ENCODE results near the gene CISH. TPM values are rescaled to one million over a fixed set of nuclear protein-coding genes. Genes with fewer than 3 reads are reported as not detected.
A peak's percentile ranks its signal among the peaks of the same experiment; 100 is the strongest.

Gene CISH
- total and polyA plus RNA-seq, 9 of the 15 experiments (the other 6 are each of a cell fraction or from before 2014, with no cell fraction given): 1.7 to 47.7 (median 18.3) TPM

- TF ChIP-seq RERE (CRISPR knock-in tag; IDR thresholded peaks at IDR 0.05; ENCODE audit: borderline replicate concordance) (no peak), SMARCB1 (IDR thresholded peaks at IDR 0.05; ENCODE audit: insufficient read length, low read depth) (no peak), MYBL2 (IDR thresholded peaks at IDR 0.05; ENCODE audit: low read depth) (no peak), MYBL2 (CRISPR knock-in tag; IDR thresholded peaks at IDR 0.05; ENCODE audit: borderline replicate concordance) (no peak), SUPT5H (IDR thresholded peaks at IDR 0.05) (peak; percentile 82), MBD2 (IDR thresholded peaks at IDR 0.05; ENCODE audit: borderline replicate concordance, low read depth) (peak; percentile 58; the same call in 1 of the 2 replicates), FOXK1 (CRISPR knock-in tag; IDR thresholded peaks at IDR 0.05; ENCODE audit: borderline replicate concordance) (no peak), ZNF395 (CRISPR knock-in tag; IDR thresholded peaks at IDR 0.05) (no peak), ELF1 (tag; IDR thresholded peaks at IDR 0.05) (peak; percentile 93), ATF4 (CRISPR knock-in tag; IDR thresholded peaks at IDR 0.05) (no peak), ZC3H8 (IDR thresholded peaks at IDR 0.05) (no peak), EZH2 (IDR thresholded peaks at IDR 0.05; ENCODE audit: borderline replicate concordance, low read depth, low read length) (no peak), JUN (IDR thresholded peaks at IDR 0.05; ENCODE audit: borderline replicate concordance, low read depth, low read length) (no peak), JUN (CRISPR knock-in tag; IDR thresholded peaks at IDR 0.05; ENCODE audit: borderline replicate concordance) (no peak), ZNF830 (CRISPR knock-in tag; IDR thresholded peaks at IDR 0.05) (no peak; the same call in 1 of the 2 replicates), TCF7L2 (IDR thresholded peaks at IDR 0.05; ENCODE audit: low read depth, low read length) (no peak), E2F5 (CRISPR knock-in tag; IDR thresholded peaks at IDR 0.05) (no peak), DACH1 (IDR thresholded peaks at IDR 0.05; ENCODE audit: partially characterized antibody) (no peak), HDAC3 (IDR thresholded peaks at IDR 0.05; ENCODE audit: borderline replicate concordance, partially characterized antibody) (peak; percentile 85), ZNF436 (CRISPR knock-in tag; IDR thresholded peaks at IDR 0.05) (no peak)
These were observed at the start of gene CISH (continued) for GRCh38 chr3:50611464-50612233.

All from K562 (cell line).